GM12872 (cell line): ENCODE data around the gene DACT3.

ENCODE experiments used
- CTCF ChIP-seq: IDR thresholded peaks from 3 replicates; pipeline ENCODE4 v1.5.1; 2011; ENCODE audit warnings: low read depth, mild to moderate bottlenecking, low read length, moderate library complexity; ENCODE audit not compliant: insufficient read depth

The DACT3 gene

GRCh38 chr19:46661020-46661731 lies at the start of gene DACT3:
TSS of gene DACT3 (minus strand) at chr19:46661182. CDS start at chr19:46661064, 118 bp downstream.
- no peak for TF ChIP-seq CTCF

GRCh38 chr19:46710687-46711086 lies 49.7 kb upstream of the DACT3 start:
- TF ChIP-seq CTCF: no peak

GRCh38 chr19:46704379-46705076 lies 43.5 kb upstream of the DACT3 start:
- TF ChIP-seq CTCF: peak; percentile 99

GRCh38 chr19:46700704-46701103 lies 39.7 kb upstream of the DACT3 start:
- TF ChIP-seq CTCF: no peak

GRCh38 chr19:46698395-46699321 lies 37.7 kb upstream of the DACT3 start:
- TF ChIP-seq CTCF: no peak

- no peak for TF ChIP-seq CTCF
Observed at GRCh38 chr19:46697204-46697960, 36.4 kb upstream of the DACT3 start.

- TF ChIP-seq CTCF: no peak
Observed at GRCh38 chr19:46696866-46697203, 35.9 kb upstream of the DACT3 start.
